Measurements from ENCODE around the gene BPIFA1.

DNA sequence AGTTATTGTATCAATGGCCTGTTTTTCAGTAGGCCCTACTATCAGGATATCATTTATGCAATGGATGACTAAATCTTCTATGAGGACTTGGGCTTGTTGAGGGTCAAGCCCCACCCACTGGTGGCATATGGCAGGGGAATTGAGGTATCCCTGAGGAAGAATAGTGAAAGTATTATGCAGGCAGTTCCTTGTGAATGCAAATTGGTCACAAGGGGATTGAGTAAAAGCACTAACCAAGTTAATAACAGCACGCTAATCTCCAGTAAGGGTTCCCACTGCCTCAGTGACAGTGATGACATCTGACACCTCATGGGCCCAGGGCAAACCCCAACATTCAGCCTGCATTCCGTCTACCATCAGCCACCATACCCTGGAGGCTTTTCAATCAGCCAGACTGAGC lies 14.9 kb downstream of the BPIFA1 start:
- TF ChIP-seq POLR2A (IDR thresholded peaks at IDR 0.05): no peak
- TF ChIP-seq, protein P1, sequence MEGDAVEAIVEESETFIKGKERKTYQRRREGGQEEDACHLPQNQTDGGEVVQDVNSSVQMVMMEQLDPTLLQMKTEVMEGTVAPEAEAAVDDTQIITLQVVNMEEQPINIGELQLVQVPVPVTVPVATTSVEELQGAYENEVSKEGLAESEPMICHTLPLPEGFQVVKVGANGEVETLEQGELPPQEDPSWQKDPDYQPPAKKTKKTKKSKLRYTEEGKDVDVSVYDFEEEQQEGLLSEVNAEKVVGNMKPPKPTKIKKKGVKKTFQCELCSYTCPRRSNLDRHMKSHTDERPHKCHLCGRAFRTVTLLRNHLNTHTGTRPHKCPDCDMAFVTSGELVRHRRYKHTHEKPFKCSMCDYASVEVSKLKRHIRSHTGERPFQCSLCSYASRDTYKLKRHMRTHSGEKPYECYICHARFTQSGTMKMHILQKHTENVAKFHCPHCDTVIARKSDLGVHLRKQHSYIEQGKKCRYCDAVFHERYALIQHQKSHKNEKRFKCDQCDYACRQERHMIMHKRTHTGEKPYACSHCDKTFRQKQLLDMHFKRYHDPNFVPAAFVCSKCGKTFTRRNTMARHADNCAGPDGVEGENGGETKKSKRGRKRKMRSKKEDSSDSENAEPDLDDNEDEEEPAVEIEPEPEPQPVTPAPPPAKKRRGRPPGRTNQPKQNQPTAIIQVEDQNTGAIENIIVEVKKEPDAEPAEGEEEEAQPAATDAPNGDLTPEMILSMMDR (IDR thresholded peaks at IDR 0.05): no peak
